ENCODE results near the gene LY6G6F. TPM values are rescaled to one million over a fixed set of nuclear protein-coding genes. Genes with fewer than 3 reads are reported as not detected.
"Not testable (repeated sequence)": the region's sequence is repeated elsewhere in the genome, so short reads cannot be mapped to it uniquely, and the experiment has no call there.

The LY6G6F gene
- total RNA-seq, 1 donor from 2014 or later, result not detected

- H3K27me3 ChIP-seq (ENCODE audit: control insufficient read depth, insufficient read depth, low read length), result no peaks in the 10 kb centered on the region
- TF ChIP-seq, protein P1, sequence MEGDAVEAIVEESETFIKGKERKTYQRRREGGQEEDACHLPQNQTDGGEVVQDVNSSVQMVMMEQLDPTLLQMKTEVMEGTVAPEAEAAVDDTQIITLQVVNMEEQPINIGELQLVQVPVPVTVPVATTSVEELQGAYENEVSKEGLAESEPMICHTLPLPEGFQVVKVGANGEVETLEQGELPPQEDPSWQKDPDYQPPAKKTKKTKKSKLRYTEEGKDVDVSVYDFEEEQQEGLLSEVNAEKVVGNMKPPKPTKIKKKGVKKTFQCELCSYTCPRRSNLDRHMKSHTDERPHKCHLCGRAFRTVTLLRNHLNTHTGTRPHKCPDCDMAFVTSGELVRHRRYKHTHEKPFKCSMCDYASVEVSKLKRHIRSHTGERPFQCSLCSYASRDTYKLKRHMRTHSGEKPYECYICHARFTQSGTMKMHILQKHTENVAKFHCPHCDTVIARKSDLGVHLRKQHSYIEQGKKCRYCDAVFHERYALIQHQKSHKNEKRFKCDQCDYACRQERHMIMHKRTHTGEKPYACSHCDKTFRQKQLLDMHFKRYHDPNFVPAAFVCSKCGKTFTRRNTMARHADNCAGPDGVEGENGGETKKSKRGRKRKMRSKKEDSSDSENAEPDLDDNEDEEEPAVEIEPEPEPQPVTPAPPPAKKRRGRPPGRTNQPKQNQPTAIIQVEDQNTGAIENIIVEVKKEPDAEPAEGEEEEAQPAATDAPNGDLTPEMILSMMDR (IDR thresholded peaks at IDR 0.05; ENCODE audit: insufficient read depth, low read length, poor library complexity, severe bottlenecking), result no peak
- peak; percentile 96 for DNase-seq (ENCODE audit: low read depth)
- no peaks in the 10 kb centered on the region for H3K36me3 ChIP-seq (ENCODE audit: control insufficient read depth, insufficient read depth, low read length)
- H3K4me3 ChIP-seq (ENCODE audit: low read depth, low read length), result peak within 1 kb of the TSS; percentile 81
Measured at GRCh38 chr6:31702819-31703716, 3.6 kb upstream of the LY6G6F start, which contains the start of gene ABHD16A. Gene ABHD16A, minus strand, starts transcription at chr6:31703324. Its CDS starts 43 bp downstream, at chr6:31703281.

GRCh38 chr6:31705931-31706330, 735 bp upstream of the LY6G6F start:
- H3K27me3 ChIP-seq (ENCODE audit: control insufficient read depth, insufficient read depth, low read length), result no peaks in the 10 kb centered on the region
- H3K36me3 ChIP-seq (ENCODE audit: control insufficient read depth, insufficient read depth, low read length), result no peaks in the 10 kb centered on the region
- TF ChIP-seq, protein P1 (IDR thresholded peaks at IDR 0.05; ENCODE audit: insufficient read depth, low read length, poor library complexity, severe bottlenecking), result no peak
- H3K4me3 ChIP-seq (ENCODE audit: low read depth, low read length), result no peak overlapping the region
- no peak for DNase-seq (ENCODE audit: low read depth)

- DNase-seq (ENCODE audit: low read depth), result no peak
- no peak overlapping the region for H3K4me3 ChIP-seq (ENCODE audit: low read depth, low read length)
- H3K27me3 ChIP-seq (ENCODE audit: control insufficient read depth, insufficient read depth, low read length), result peaks cover 3% of the 10 kb centered on the region
- H3K36me3 ChIP-seq (ENCODE audit: control insufficient read depth, insufficient read depth, low read length), result no peaks in the 10 kb centered on the region
- TF ChIP-seq, protein P1 (IDR thresholded peaks at IDR 0.05; ENCODE audit: insufficient read depth, low read length, poor library complexity, severe bottlenecking), result no peak
Measured at GRCh38 chr6:31707701-31708100, 1.0 kb downstream of the LY6G6F start.

DNA sequence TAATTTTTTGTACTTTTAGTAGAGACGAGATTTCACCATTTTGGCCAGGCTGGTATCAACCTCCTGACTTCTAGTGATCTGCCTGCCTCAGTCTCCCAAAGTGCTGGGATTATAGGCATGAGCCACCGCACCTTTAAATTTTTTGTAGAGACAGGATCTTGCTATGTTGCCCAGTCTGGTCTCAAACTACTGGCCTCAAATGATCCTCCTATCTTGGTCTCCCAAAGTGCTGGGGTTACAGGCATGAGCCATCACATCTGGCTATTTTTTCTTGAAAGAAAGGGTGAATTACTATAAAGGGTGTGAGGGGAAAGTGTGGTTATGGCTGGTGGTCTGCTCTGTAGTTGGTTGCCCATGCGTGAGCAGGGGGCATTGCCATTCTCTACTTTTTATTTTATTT, 1.6 kb downstream of the LY6G6F start:
- no peaks in the 10 kb centered on the region for H3K36me3 ChIP-seq (ENCODE audit: control insufficient read depth, insufficient read depth, low read length)
- peaks cover 3% of the 10 kb centered on the region for H3K27me3 ChIP-seq (ENCODE audit: control insufficient read depth, insufficient read depth, low read length)
- TF ChIP-seq, protein P1 (IDR thresholded peaks at IDR 0.05; ENCODE audit: insufficient read depth, low read length, poor library complexity, severe bottlenecking), result no peak
- H3K4me3 ChIP-seq (ENCODE audit: low read depth, low read length), result no peak overlapping the region
- no peak for DNase-seq (ENCODE audit: low read depth)

GRCh38 chr6:31709157-31709556, 2.5 kb downstream of the LY6G6F start:
- H3K36me3 ChIP-seq (ENCODE audit: control insufficient read depth, insufficient read depth, low read length); H3K4me3 ChIP-seq (ENCODE audit: low read depth, low read length); H3K27me3 ChIP-seq (ENCODE audit: control insufficient read depth, insufficient read depth, low read length); DNase-seq (ENCODE audit: low read depth): not testable (repeated sequence)

DNA sequence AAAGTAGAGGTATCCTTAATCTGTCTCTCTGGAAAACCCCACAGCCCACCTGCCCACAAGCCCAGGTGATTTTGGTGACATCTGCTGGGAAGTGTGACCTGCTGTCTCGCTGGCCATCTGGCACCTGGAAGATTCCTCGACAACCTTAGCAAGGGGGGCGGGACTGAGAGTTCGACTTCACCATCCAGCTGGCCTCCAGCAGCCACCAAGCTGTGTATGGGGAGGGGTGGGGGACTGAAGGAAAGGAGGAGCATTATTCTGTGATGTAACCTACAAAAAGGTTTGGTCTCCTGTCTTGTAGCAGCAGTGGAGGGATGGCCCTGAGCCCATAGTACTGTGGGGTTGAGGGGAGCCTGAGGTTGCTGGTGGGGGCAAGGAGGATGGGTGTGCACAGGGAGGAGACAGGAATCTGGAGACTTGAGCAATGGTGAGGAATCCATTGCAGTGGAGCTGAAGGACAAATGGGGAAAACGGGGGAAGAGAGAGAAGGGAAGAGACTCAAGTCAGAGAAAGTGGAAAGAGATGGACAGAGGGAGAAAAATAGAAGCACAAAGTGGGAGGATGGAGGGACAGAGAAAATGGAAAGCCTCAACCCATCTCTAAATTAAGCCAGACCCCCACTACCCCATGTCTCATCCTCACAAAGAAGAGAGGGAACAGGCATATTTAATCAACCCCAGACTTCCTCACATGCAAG, 4.0 kb downstream of the LY6G6F start:
- H3K36me3 ChIP-seq (ENCODE audit: control insufficient read depth, insufficient read depth, low read length), result no peaks in the 10 kb centered on the region
- no peak for DNase-seq (ENCODE audit: low read depth)
- H3K4me3 ChIP-seq (ENCODE audit: low read depth, low read length), result no peak overlapping the region
- peaks cover 7% of the 10 kb centered on the region for H3K27me3 ChIP-seq (ENCODE audit: control insufficient read depth, insufficient read depth, low read length)
- TF ChIP-seq, protein P1 (IDR thresholded peaks at IDR 0.05; ENCODE audit: insufficient read depth, low read length, poor library complexity, severe bottlenecking), result no peak

Measured in kidney epithelial cell (primary cell).